ENCODE data around the gene EBP. TPM values are rescaled to one million over a fixed set of nuclear protein-coding genes. Genes with fewer than 3 reads are reported as not detected.

Gene EBP
- total RNA-seq, 2 experiments from 2014 or later, result 149 to 150 TPM

DNA sequence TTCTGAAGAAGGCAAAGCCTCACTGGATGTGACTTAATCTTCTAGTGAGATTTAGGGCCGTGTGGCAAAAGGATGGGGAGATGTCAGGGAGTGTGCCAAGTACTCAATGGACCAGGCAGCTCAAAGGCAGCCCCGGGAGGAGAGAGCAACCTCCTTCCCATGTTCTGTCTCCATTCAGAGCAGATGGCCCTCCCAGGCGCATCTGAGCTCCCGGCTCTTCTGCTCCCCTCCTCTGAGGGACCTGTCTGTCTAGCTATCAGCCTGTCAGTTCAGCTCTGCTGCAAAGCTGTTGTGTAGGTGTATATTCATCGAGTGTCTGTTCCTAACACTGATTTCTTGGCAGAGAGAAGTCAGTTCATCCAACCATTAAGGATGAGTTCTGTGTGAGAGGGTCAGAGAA is 23.7 kb upstream of the EBP start:
- Mint-ChIP-seq H3K27ac (no peak overlapping the region), H3K4me1 (ENCODE audit: low read depth) (peaks cover 1% of the 10 kb centered on the region), H3K9me3 (no peaks in the 10 kb centered on the region), H3K4me3 (no peak overlapping the region), H3K27me3 (no peaks in the 10 kb centered on the region), H3K36me3 (no peaks in the 10 kb centered on the region)
- ChIA-PET CTCF (no interaction called here), POLR2A (no interaction called here)
- intact Hi-C loops (cut with micrococcal nuclease), result no loop called here
- DNase-seq, result no peak

DNA sequence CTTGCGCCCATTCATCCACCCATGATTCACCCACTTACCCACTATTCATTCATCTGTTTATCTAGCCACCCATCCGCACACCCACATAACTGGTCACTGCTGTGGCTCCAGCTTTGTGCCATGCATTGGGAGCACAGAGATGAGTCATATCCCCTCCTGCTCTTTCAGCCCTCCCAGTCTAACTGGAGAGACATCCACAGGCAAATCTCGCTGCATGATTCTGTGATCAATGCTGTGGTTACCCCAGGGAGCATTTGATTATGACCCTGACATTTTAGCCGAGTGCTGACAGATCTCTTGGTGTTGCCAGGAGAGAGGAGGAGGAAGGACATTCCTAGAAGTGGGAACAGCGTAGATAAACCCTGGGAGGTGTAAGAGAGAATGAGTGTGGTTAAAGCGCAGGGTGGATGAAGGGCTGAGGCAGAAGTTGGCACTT is 23.2 kb upstream of the EBP start:
- DNase-seq, result no peak

DNA sequence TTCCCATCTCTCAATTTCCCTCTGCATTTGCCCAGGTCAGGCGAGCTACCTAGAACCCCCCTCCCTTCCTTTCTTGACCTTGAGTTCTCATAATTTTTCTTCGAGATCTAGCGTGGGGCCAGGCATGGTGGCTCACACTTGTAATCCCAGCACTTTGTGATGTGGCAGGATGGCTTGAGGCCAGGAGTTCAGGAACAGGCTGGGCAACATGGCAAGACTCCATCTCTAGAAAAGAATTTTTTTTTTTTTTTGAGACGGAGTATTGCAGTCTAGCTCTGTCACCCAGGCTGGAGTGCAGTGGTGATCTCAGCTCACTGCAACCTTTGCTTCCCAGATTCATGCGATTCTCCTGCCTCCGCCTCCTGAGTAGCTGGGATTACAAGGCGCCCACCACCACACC is 17.3 kb upstream of the EBP start:
- H3K4me3 Mint-ChIP-seq, result no peak overlapping the region
- H3K27ac Mint-ChIP-seq, result no peak overlapping the region
- ChIA-PET POLR2A (no interaction called here), CTCF (no interaction called here)
- intact Hi-C loops (cut with micrococcal nuclease), result no loop called here
- no peaks in the 10 kb centered on the region for H3K9me3 Mint-ChIP-seq
- no peaks in the 10 kb centered on the region for H3K4me1 Mint-ChIP-seq (ENCODE audit: low read depth)
- no peaks in the 10 kb centered on the region for H3K36me3 Mint-ChIP-seq
- no peaks in the 10 kb centered on the region for H3K27me3 Mint-ChIP-seq
- DNase-seq, result no peak

More for the DNA sequence above, 23.2 kb upstream of the EBP start:
- intact Hi-C loops (cut with micrococcal nuclease), result no loop called here
- no peaks in the 10 kb centered on the region for H3K27me3 Mint-ChIP-seq
- no peaks in the 10 kb centered on the region for H3K9me3 Mint-ChIP-seq
- H3K4me1 Mint-ChIP-seq (ENCODE audit: low read depth), result peaks cover 1% of the 10 kb centered on the region
- ChIA-PET POLR2A (no interaction called here), CTCF (no interaction called here)
- H3K27ac Mint-ChIP-seq, result no peak overlapping the region
- H3K36me3 Mint-ChIP-seq, result no peaks in the 10 kb centered on the region
- H3K4me3 Mint-ChIP-seq, result no peak overlapping the region

DNA sequence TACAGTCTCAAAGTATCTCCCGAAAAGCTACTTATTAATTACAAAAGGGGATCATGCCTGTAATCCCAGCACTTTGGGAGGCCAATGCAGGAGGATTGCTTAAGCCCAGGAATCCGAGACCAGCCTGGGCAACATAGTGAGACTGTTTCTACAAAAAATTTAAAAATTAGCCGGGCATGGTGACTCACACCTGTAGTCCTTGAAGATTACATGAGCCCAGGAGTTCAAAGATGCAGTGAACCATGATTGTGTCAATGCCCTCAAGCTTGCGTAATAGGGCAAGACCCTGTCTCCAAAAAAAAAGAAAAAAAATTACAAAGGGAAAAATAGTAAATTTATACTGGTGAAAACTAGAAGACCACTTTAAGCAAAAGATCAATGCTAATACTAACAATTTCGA is 16.1 kb upstream of the EBP start:
- H3K27ac Mint-ChIP-seq, result no peak overlapping the region
- no peaks in the 10 kb centered on the region for H3K27me3 Mint-ChIP-seq
- ChIA-PET CTCF (interaction anchor here (0.6 kb wide), 1 partner anchor 100 kb away, joined by 4 read pairs; no protein-coding TSS in a partner anchor), POLR2A (no interaction called here)
- H3K9me3 Mint-ChIP-seq, result no peaks in the 10 kb centered on the region
- DNase-seq, result no peak
- H3K4me1 Mint-ChIP-seq (ENCODE audit: low read depth), result peaks cover 9% of the 10 kb centered on the region
- intact Hi-C loops (cut with micrococcal nuclease), result no loop called here
- H3K4me3 Mint-ChIP-seq, result no peak overlapping the region
- H3K36me3 Mint-ChIP-seq, result no peaks in the 10 kb centered on the region

DNA sequence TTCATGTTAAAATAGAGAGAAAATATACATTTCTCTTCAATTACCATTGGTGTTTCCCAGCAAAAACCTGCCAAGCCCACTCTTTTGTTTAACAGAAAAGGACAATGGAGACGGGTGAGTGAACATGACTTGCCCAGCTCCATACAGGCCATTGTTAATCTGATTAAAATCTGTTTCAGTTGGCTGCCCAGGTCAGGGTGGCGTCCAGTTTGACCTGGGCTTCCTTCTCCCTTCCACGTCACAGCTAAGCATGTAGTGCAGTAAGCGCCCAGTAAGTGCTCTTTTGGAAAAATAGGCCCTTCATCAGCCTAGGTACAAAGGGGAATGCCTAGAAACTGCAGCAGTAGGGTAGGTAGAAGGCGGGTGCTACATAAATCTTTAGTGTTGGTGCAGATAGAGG is 14.4 kb upstream of the EBP start:
- ChIA-PET CTCF (no interaction called here), POLR2A (interaction anchor here (0.6 kb wide), 1 partner anchor 723 kb away, joined by 3 read pairs; no protein-coding TSS in a partner anchor)
- Mint-ChIP-seq H3K9me3 (no peaks in the 10 kb centered on the region), H3K27ac (no peak overlapping the region), H3K27me3 (no peaks in the 10 kb centered on the region), H3K36me3 (no peaks in the 10 kb centered on the region), H3K4me1 (ENCODE audit: low read depth) (peaks cover 14% of the 10 kb centered on the region), H3K4me3 (peak overlapping the region; percentile 26)
- no peak for DNase-seq
- intact Hi-C loops (cut with micrococcal nuclease), result no loop called here

DNA sequence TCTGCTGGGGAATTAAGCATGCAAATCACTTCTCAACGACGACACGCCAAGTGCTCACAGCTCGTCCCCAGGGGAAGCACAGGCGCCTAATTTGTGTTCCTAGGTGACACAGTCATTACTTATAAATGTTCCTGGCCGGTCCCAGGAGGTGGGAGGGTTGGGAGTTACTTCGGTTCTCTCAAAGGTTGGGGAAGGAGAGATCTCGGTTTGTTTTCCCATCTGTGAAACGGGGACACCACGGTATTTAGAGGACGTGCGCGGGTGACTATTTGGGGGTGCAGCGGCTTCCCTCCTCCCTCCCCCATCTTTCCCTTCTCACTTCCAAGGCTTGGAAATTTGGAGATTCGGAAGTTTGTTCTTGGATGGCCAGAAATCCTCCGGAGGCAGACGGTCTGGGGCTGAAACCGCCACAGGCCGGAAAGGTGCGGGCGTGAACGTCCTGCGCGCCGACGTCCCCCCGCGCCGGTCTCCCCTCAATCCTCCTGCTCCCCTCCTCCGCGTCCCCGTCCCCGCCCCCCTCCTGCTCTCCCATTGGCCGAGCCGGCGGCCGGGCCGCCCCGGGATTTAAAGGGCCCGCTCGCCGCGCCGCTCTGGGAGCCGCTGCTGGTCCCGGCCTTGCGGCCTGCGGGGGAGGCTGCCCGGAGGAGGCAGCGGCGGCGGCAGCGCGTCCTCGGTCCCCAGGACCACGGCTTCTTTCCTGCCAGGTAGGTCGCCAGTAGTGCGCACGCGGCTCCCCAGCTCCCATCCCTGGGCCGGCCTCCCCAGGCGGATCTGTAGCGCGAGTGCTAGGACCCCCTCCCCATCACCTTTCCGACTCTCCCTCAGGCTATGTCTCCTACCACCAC is 13.0 kb upstream of the EBP start, which contains the start of gene PORCN:
PORCN (plus strand) TSS at position 593 of the 845 bp plus-strand sequence. CDS start 829 bp downstream, outside the sequence.
- Mint-ChIP-seq H3K27me3 (no peaks in the 10 kb centered on the region), H3K27ac (peak within 1 kb of the TSS; percentile 80), H3K9me3 (no peaks in the 10 kb centered on the region), H3K36me3 (no peaks in the 10 kb centered on the region), H3K4me1 (ENCODE audit: low read depth) (peaks cover 14% of the 10 kb centered on the region), H3K4me3 (peak within 1 kb of the TSS; percentile 83)
- peak; percentile 84 for DNase-seq
- CTCF ChIA-PET, result no interaction called here
- POLR2A ChIA-PET, result no interaction called here
- intact Hi-C loops (cut with micrococcal nuclease), result no loop called here

DNA sequence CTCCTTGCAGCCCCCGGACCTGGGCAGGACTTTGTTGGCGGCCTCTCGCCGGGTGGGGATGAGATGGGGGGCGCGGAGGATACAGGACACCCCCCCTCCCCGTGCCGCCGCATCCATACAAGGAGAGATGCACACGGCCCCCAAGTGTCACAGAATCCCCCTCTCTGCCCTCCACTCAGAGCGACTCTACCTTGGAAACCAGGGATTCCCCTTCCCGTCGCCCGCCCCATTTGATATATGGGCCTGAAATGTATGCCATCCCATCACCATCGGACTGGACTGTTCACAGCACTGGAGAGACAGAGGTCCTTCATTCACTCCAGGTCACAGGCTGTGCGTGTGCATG is 12.4 kb upstream of the EBP start:
- H3K9me3 Mint-ChIP-seq, result no peaks in the 10 kb centered on the region

DNA sequence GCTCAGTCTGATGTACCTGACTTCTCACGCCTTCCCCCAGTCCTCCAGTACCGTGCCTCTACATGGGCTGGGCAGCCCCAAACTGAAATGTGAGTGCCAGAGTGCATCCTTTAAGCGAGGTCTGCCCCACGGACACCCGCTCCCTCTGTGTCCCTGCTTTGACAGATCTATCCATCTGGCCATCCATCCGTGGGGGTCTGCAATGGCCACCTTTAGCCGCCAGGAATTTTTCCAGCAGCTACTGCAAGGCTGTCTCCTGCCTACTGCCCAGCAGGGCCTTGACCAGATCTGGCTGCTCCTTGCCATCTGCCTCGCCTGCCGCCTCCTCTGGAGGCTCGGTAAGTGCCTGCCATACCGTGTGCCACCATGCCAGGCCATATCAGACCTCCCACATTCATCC is 12.0 kb upstream of the EBP start:
- peak overlapping the region; percentile 83 for H3K4me3 Mint-ChIP-seq
- no peaks in the 10 kb centered on the region for H3K27me3 Mint-ChIP-seq
- POLR2A ChIA-PET, result interaction anchor here (0.6 kb wide), 1 partner anchor 1170 kb away, joined by 4 read pairs; no protein-coding TSS in a partner anchor
- DNase-seq, result no peak
- CTCF ChIA-PET, result no interaction called here
- intact Hi-C loops (cut with micrococcal nuclease), result no loop called here
- no peaks in the 10 kb centered on the region for H3K9me3 Mint-ChIP-seq
- peaks cover 14% of the 10 kb centered on the region for H3K4me1 Mint-ChIP-seq (ENCODE audit: low read depth)
- H3K36me3 Mint-ChIP-seq, result no peaks in the 10 kb centered on the region
- H3K27ac Mint-ChIP-seq, result peak overlapping the region; percentile 80

More for the DNA sequence above, 12.4 kb upstream of the EBP start:
- Mint-ChIP-seq H3K36me3 (no peaks in the 10 kb centered on the region), H3K27ac (peak overlapping the region; percentile 80), H3K4me3 (peak overlapping the region; percentile 83), H3K4me1 (ENCODE audit: low read depth) (peaks cover 14% of the 10 kb centered on the region), H3K27me3 (no peaks in the 10 kb centered on the region)
- no peak for DNase-seq
- ChIA-PET CTCF (no interaction called here), POLR2A (no interaction called here)
- intact Hi-C loops (cut with micrococcal nuclease), result no loop called here

DNA sequence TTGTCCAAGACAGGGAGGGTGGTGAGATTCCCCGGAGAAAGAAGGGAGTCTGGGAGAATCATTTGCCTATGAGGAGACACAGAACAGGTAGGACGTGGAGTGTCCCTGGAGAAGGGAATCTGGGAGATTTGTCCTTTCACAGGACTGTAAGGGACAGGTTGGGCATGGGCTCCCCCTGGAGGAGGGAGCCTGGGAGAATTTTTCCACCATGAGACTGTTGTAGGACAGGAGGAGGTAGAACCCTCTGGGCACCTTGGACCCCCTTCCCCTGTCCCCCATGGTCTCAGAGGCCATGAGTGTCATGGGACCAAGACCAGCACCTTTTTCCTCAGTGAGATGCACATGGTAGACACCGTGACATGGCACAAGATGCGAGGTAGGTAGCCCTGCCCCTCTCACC is 10.0 kb upstream of the EBP start:
- intact Hi-C loops (cut with micrococcal nuclease), result no loop called here
- Mint-ChIP-seq H3K36me3 (no peaks in the 10 kb centered on the region), H3K27ac (no peak overlapping the region), H3K9me3 (no peaks in the 10 kb centered on the region), H3K4me1 (ENCODE audit: low read depth) (peaks cover 14% of the 10 kb centered on the region), H3K27me3 (no peaks in the 10 kb centered on the region), H3K4me3 (no peak overlapping the region)
- ChIA-PET CTCF (no interaction called here), POLR2A (no interaction called here)
- DNase-seq, result no peak

DNA sequence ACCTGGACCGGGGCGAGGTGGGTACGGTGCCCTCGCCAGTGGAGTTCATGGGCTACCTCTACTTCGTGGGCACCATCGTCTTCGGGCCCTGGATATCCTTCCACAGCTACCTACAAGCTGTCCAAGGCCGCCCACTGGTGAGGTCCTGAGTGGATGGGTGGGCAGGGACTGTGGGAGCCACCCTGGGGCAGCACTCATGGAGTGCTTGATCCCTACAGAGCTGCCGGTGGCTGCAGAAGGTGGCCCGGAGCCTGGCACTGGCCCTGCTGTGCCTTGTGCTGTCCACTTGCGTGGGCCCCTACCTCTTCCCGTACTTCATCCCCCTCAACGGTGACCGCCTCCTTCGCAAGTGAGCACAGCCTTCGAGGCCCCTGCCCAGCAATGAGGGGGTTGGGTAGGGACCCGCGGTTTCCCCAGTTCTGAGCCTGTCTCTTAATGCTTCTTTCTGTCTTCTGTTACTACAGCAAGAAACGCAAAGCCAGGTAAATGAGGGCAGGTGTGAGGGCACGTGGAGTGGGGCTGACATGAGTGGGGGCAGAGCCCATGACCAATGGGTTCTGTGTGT is 9.2 kb upstream of the EBP start:
- H3K27ac Mint-ChIP-seq, result no peak overlapping the region
- ChIA-PET CTCF (no interaction called here), POLR2A (no interaction called here)
- no peak overlapping the region for H3K4me3 Mint-ChIP-seq
- DNase-seq, result no peak
- H3K9me3 Mint-ChIP-seq, result no peaks in the 10 kb centered on the region
- peaks cover 18% of the 10 kb centered on the region for H3K4me1 Mint-ChIP-seq (ENCODE audit: low read depth)
- no peaks in the 10 kb centered on the region for H3K27me3 Mint-ChIP-seq
- no peaks in the 10 kb centered on the region for H3K36me3 Mint-ChIP-seq
- intact Hi-C loops (cut with micrococcal nuclease), result no loop called here

DNA sequence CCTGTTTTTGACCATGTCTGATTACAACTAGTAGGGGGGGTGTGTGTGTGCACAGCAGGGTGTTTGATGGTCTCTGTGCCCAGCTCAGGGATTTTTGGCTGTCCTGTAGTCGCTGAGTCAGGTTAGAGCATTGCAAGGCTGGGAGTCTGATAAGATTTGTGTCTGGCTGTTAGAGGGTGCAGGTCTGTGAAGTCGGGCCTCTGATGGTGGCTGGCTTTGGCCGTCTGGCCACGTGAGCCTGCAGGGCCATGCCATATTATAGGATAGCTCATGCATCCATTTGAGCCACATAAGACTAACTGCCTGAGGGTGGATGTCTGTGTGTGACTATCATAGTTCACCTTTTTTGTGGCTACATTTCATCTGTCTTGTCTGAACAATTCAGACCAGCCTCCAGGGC is 7.9 kb upstream of the EBP start:
- no peak for DNase-seq
- no peaks in the 10 kb centered on the region for H3K36me3 Mint-ChIP-seq
- H3K4me1 Mint-ChIP-seq (ENCODE audit: low read depth), result peaks cover 18% of the 10 kb centered on the region
- CTCF ChIA-PET, result no interaction called here
- no peak overlapping the region for H3K27ac Mint-ChIP-seq
- H3K4me3 Mint-ChIP-seq, result no peak overlapping the region
- POLR2A ChIA-PET, result no interaction called here
- intact Hi-C loops (cut with micrococcal nuclease), result no loop called here
- H3K27me3 Mint-ChIP-seq, result no peaks in the 10 kb centered on the region
- H3K9me3 Mint-ChIP-seq, result no peaks in the 10 kb centered on the region

DNA sequence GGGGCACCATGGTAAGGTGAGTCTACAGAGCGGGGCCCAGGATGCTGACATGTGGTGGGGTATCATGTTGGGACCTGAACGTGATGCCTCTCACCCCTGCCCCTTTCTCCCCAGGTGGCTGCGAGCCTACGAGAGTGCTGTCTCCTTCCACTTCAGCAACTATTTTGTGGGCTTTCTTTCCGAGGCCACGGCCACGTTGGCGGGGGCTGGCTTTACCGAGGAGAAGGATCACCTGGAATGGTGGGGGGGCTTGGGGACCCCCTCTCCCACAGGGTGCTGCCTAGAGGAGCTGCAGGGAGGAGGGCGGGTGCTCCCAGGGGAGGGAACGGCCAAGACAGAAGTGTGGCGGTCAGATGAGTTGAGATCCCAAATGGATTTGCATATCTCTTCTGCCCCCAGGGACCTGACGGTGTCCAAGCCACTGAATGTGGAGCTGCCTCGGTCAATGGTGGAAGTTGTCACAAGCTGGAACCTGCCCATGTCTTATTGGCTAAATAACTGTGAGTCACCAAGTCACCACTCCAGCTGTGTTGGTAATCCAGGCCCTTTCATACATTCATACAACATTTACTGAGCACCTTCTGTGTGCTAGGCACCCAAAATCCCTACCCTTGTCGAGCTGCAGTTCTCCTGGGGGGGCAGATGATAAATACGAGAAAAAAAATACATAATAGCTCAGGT is 7.3 kb upstream of the EBP start:
- ChIA-PET CTCF (no interaction called here), POLR2A (no interaction called here)
- DNase-seq, result no peak
- Mint-ChIP-seq H3K4me3 (no peak overlapping the region), H3K27ac (no peak overlapping the region), H3K36me3 (no peaks in the 10 kb centered on the region), H3K27me3 (no peaks in the 10 kb centered on the region), H3K4me1 (ENCODE audit: low read depth) (peaks cover 19% of the 10 kb centered on the region), H3K9me3 (no peaks in the 10 kb centered on the region)
- intact Hi-C loops (cut with micrococcal nuclease), result no loop called here

All from activated CD4-positive, alpha-beta memory T cell treated with anti-CD3 and anti-CD28 coated beads for 36 hours (primary cell).